Measurements from ENCODE around the gene RAMACL. TPM values are rescaled to one million over a fixed set of nuclear protein-coding genes. Genes with fewer than 3 reads are reported as not detected.

RAMACL gene
- total RNA-seq, 1 donor from 2014 or later: 1.2 TPM

GRCh38 chr6:166579237-166579850 is 7.1 kb downstream of the RAMACL start:
- H3K9me3 ChIP-seq (ENCODE audit: insufficient read depth, low read depth, low read length): no peaks in the 10 kb centered on the region
- TF ChIP-seq CTCF (IDR thresholded peaks at IDR 0.05; ENCODE audit: insufficient read depth, low read depth, low read length) (no peak), EZH2 (IDR thresholded peaks at IDR 0.05; ENCODE audit: insufficient read depth, low read length) (no peak)
- no peak for DNase-seq (ENCODE audit: low read depth)
- Mint-ChIP-seq H3K4me3 (ENCODE audit: unreplicated experiment) (no peak overlapping the region), H3K36me3 (ENCODE audit: low read depth, unreplicated experiment) (peaks cover 12% of the 10 kb centered on the region), H3K27ac (ENCODE audit: unreplicated experiment) (no peak overlapping the region), H3K4me1 (ENCODE audit: low read depth, unreplicated experiment) (peaks cover 16% of the 10 kb centered on the region), H3K9me3 (ENCODE audit: unreplicated experiment) (peaks cover 6% of the 10 kb centered on the region), H3K27me3 (ENCODE audit: low read depth, unreplicated experiment) (no peaks in the 10 kb centered on the region)
- no peak overlapping the region for H3K4me3 ChIP-seq (ENCODE audit: insufficient read depth, low read depth, low read length)
- H3K27me3 ChIP-seq (ENCODE audit: insufficient read depth, low read length): no peaks in the 10 kb centered on the region
- no peaks in the 10 kb centered on the region for H3K4me1 ChIP-seq (ENCODE audit: insufficient read depth, low read length)
- no peak overlapping the region for H2AFZ ChIP-seq (ENCODE audit: low read depth, low read length)
- H3K4me2 ChIP-seq (ENCODE audit: low read length): no peak overlapping the region
- H3K9ac ChIP-seq (ENCODE audit: low read length): no peak overlapping the region
- no peak overlapping the region for H3K27ac ChIP-seq (ENCODE audit: low read depth, low read length)
- peaks cover 32% of the 10 kb centered on the region for H3K79me2 ChIP-seq (ENCODE audit: insufficient read depth, low read length)
- H3K36me3 ChIP-seq (ENCODE audit: insufficient read depth, low read length): no peaks in the 10 kb centered on the region
- FAIRE-seq: no peak
- H4K20me1 ChIP-seq (ENCODE audit: insufficient read depth, low read length): no peaks in the 10 kb centered on the region

GRCh38 chr6:166578536-166579236 is 7.8 kb downstream of the RAMACL start:
- Histone ChIP-seq H3K4me1 (ENCODE audit: insufficient read depth, low read length) (no peaks in the 10 kb centered on the region), H3K9ac (ENCODE audit: low read length) (no peak overlapping the region), H3K36me3 (ENCODE audit: insufficient read depth, low read length) (no peaks in the 10 kb centered on the region), H3K4me3 (ENCODE audit: insufficient read depth, low read depth, low read length) (no peak overlapping the region), H3K4me2 (ENCODE audit: low read length) (no peak overlapping the region), H4K20me1 (ENCODE audit: insufficient read depth, low read length) (no peaks in the 10 kb centered on the region), H3K27me3 (ENCODE audit: insufficient read depth, low read length) (no peaks in the 10 kb centered on the region), H2AFZ (ENCODE audit: low read depth, low read length) (no peak overlapping the region), H3K9me3 (ENCODE audit: insufficient read depth, low read depth, low read length) (no peaks in the 10 kb centered on the region), H3K27ac (ENCODE audit: low read depth, low read length) (no peak overlapping the region), H3K79me2 (ENCODE audit: insufficient read depth, low read length) (peaks cover 33% of the 10 kb centered on the region)
- H3K36me3 Mint-ChIP-seq (ENCODE audit: low read depth, unreplicated experiment): peaks cover 12% of the 10 kb centered on the region
- H3K9me3 Mint-ChIP-seq (ENCODE audit: unreplicated experiment): peaks cover 6% of the 10 kb centered on the region
- peaks cover 15% of the 10 kb centered on the region for H3K4me1 Mint-ChIP-seq (ENCODE audit: low read depth, unreplicated experiment)
- no peak for FAIRE-seq
- no peak for DNase-seq (ENCODE audit: low read depth)
- no peak overlapping the region for H3K27ac Mint-ChIP-seq (ENCODE audit: unreplicated experiment)
- H3K27me3 Mint-ChIP-seq (ENCODE audit: low read depth, unreplicated experiment): no peaks in the 10 kb centered on the region
- H3K4me3 Mint-ChIP-seq (ENCODE audit: unreplicated experiment): no peak overlapping the region
- TF ChIP-seq CTCF (IDR thresholded peaks at IDR 0.05; ENCODE audit: insufficient read depth, low read depth, low read length) (no peak), EZH2 (IDR thresholded peaks at IDR 0.05; ENCODE audit: insufficient read depth, low read length) (no peak)

- Histone ChIP-seq H3K4me3 (ENCODE audit: insufficient read depth, low read depth, low read length) (no peak overlapping the region), H3K9ac (ENCODE audit: low read length) (no peak overlapping the region), H4K20me1 (ENCODE audit: insufficient read depth, low read length) (peaks cover 9% of the 10 kb centered on the region), H3K27me3 (ENCODE audit: insufficient read depth, low read length) (no peaks in the 10 kb centered on the region), H3K79me2 (ENCODE audit: insufficient read depth, low read length) (peaks cover 42% of the 10 kb centered on the region), H3K4me1 (ENCODE audit: insufficient read depth, low read length) (peaks cover 17% of the 10 kb centered on the region), H3K9me3 (ENCODE audit: insufficient read depth, low read depth, low read length) (no peaks in the 10 kb centered on the region), H3K36me3 (ENCODE audit: insufficient read depth, low read length) (no peaks in the 10 kb centered on the region), H3K4me2 (ENCODE audit: low read length) (peak overlapping the region; percentile 39), H2AFZ (ENCODE audit: low read depth, low read length) (no peak overlapping the region), H3K27ac (ENCODE audit: low read depth, low read length) (no peak overlapping the region)
- Mint-ChIP-seq H3K27ac (ENCODE audit: unreplicated experiment) (no peak overlapping the region), H3K4me1 (ENCODE audit: low read depth, unreplicated experiment) (peaks cover 28% of the 10 kb centered on the region), H3K9me3 (ENCODE audit: unreplicated experiment) (peaks cover 6% of the 10 kb centered on the region), H3K36me3 (ENCODE audit: low read depth, unreplicated experiment) (peaks cover 12% of the 10 kb centered on the region), H3K4me3 (ENCODE audit: unreplicated experiment) (no peak overlapping the region), H3K27me3 (ENCODE audit: low read depth, unreplicated experiment) (no peaks in the 10 kb centered on the region)
- no peak for FAIRE-seq
- no peak for TF ChIP-seq CTCF (IDR thresholded peaks at IDR 0.05; ENCODE audit: insufficient read depth, low read depth, low read length)
- no peak for TF ChIP-seq EZH2 (IDR thresholded peaks at IDR 0.05; ENCODE audit: insufficient read depth, low read length)
- no peak for DNase-seq (ENCODE audit: low read depth)
These were observed 11.3 kb downstream of the RAMACL start for GRCh38 chr6:166575205-166575604.

Data from astrocyte (in vitro differentiated cells and primary cell).